Cerebellar nuclear complex (tissue), 1 donor: ENCODE results near the gene LRRC75B.
"Not testable (repeated sequence)": the region's sequence is repeated elsewhere in the genome, so short reads cannot be mapped to it uniquely, and the experiment has no call there.

Experiments
- DNase-seq, 2 experiments: peaks; one replicate each; lab custom pipeline; 2025; lab: John Stamatoyannopoulos, UW

Gene LRRC75B

GRCh38 chr22:24592851-24593558 lies at the start of gene LRRC75B:
Gene LRRC75B, minus strand, starts transcription at chr22:24593073. Its CDS starts 34 bp downstream, at chr22:24593039.
- DNase-seq = peak in 1 of 2 experiments; percentile 63

- DNase-seq = not testable (repeated sequence)
Observed at GRCh38 chr22:24642307-24642706, 49.4 kb upstream of the LRRC75B start.

- not testable (repeated sequence) for DNase-seq
Observed at GRCh38 chr22:24636513-24636912, 43.6 kb upstream of the LRRC75B start.

GRCh38 chr22:24634776-24635389 lies 42.0 kb upstream of the LRRC75B start:
- DNase-seq = not testable (repeated sequence)

GRCh38 chr22:24633231-24634023 lies 40.6 kb upstream of the LRRC75B start:
- not testable (repeated sequence) for DNase-seq

GRCh38 chr22:24632642-24633041 lies 39.8 kb upstream of the LRRC75B start:
- not testable (repeated sequence) for DNase-seq

GRCh38 chr22:24631430-24632122 lies 38.7 kb upstream of the LRRC75B start:
- not testable (repeated sequence) for DNase-seq

GRCh38 chr22:24630812-24631427 lies 38.0 kb upstream of the LRRC75B start:
- DNase-seq = not testable (repeated sequence)

GRCh38 chr22:24629069-24629468 lies 36.2 kb upstream of the LRRC75B start:
- DNase-seq = not testable (repeated sequence)

GRCh38 chr22:24627911-24628310 lies 35.0 kb upstream of the LRRC75B start:
- DNase-seq = not testable (repeated sequence)

GRCh38 chr22:24622596-24622995 lies 29.7 kb upstream of the LRRC75B start:
- not testable (repeated sequence) for DNase-seq

- not testable (repeated sequence) for DNase-seq
Observed at GRCh38 chr22:24621244-24621643, 28.4 kb upstream of the LRRC75B start.

GRCh38 chr22:24614794-24615193 lies 21.9 kb upstream of the LRRC75B start:
- DNase-seq = not testable (repeated sequence)

- not testable (repeated sequence) for DNase-seq
Observed at GRCh38 chr22:24609888-24610287, 17.0 kb upstream of the LRRC75B start.

- DNase-seq = not testable (repeated sequence)
Observed at GRCh38 chr22:24608327-24608726, 15.5 kb upstream of the LRRC75B start.

GRCh38 chr22:24607429-24607983 lies 14.6 kb upstream of the LRRC75B start:
- DNase-seq = not testable (repeated sequence)

GRCh38 chr22:24606340-24606739 lies 13.5 kb upstream of the LRRC75B start:
- DNase-seq = not testable (repeated sequence)

- DNase-seq = not testable (repeated sequence)
Observed at GRCh38 chr22:24603770-24604629, 11.1 kb upstream of the LRRC75B start.

GRCh38 chr22:24602847-24603769 lies 10.2 kb upstream of the LRRC75B start, which contains the start of gene GGT1:
Gene GGT1, plus strand, starts transcription at chr22:24603193. Its CDS starts 7,889 bp downstream, at chr22:24611082.
- DNase-seq = not testable (repeated sequence)
